ENCODE measurements around the gene EEFSEC. TPM values are rescaled to one million over a fixed set of nuclear protein-coding genes. Genes with fewer than 3 reads are reported as not detected.

EEFSEC gene
- total RNA-seq, 1 experiment from 2014 or later: 37.7 TPM

- BruUV-seq (replicated peaks): no TSS peak
- CTCF ChIA-PET: interaction anchor here (0.6 kb wide), 1 partner anchor 148 kb away, joined by 4 read pairs; no protein-coding TSS in a partner anchor
- Mint-ChIP-seq H3K9me3 (ENCODE audit: low read depth, unreplicated experiment) (peaks cover 9% of the 10 kb centered on the region), H3K4me1 (ENCODE audit: low read depth, unreplicated experiment) (no peaks in the 10 kb centered on the region), H3K4me3 (ENCODE audit: low read depth, unreplicated experiment) (no peak overlapping the region), H3K27me3 (ENCODE audit: unreplicated experiment) (no peaks in the 10 kb centered on the region), H3K27ac (ENCODE audit: unreplicated experiment) (no peak overlapping the region), H3K36me3 (ENCODE audit: insufficient read depth, unreplicated experiment) (peaks cover 5% of the 10 kb centered on the region)
- no peak for DNase-seq
- no peak for TF ChIP-seq CTCF (IDR thresholded peaks at IDR 0.05; ENCODE audit: unreplicated experiment)
- intact Hi-C loops (cut with micrococcal nuclease; ENCODE audit: unreplicated experiment): no loop called here
Measured at GRCh38 chr3:128257632-128258031, 104.4 kb downstream of the EEFSEC start.

GRCh38 chr3:128260275-128260674, 107.0 kb downstream of the EEFSEC start:
- Mint-ChIP-seq H3K36me3 (ENCODE audit: insufficient read depth, unreplicated experiment) (peaks cover 5% of the 10 kb centered on the region), H3K27ac (ENCODE audit: unreplicated experiment) (no peak overlapping the region), H3K4me3 (ENCODE audit: low read depth, unreplicated experiment) (no peak overlapping the region), H3K9me3 (ENCODE audit: low read depth, unreplicated experiment) (peaks cover 9% of the 10 kb centered on the region), H3K27me3 (ENCODE audit: unreplicated experiment) (no peaks in the 10 kb centered on the region), H3K4me1 (ENCODE audit: low read depth, unreplicated experiment) (no peaks in the 10 kb centered on the region)
- DNase-seq: no peak
- intact Hi-C loops (cut with micrococcal nuclease; ENCODE audit: unreplicated experiment): no loop called here
- no peak for TF ChIP-seq CTCF (IDR thresholded peaks at IDR 0.05; ENCODE audit: unreplicated experiment)
- CTCF ChIA-PET: no interaction called here
- BruUV-seq (replicated peaks): no TSS peak

GRCh38 chr3:128262457-128262856, 109.2 kb downstream of the EEFSEC start:
- H3K4me3 Mint-ChIP-seq (ENCODE audit: low read depth, unreplicated experiment): no peak overlapping the region
- no peak overlapping the region for H3K27ac Mint-ChIP-seq (ENCODE audit: unreplicated experiment)
- H3K4me1 Mint-ChIP-seq (ENCODE audit: low read depth, unreplicated experiment): peaks cover 15% of the 10 kb centered on the region
- BruUV-seq (replicated peaks): no TSS peak
- no peaks in the 10 kb centered on the region for H3K27me3 Mint-ChIP-seq (ENCODE audit: unreplicated experiment)
- TF ChIP-seq CTCF (IDR thresholded peaks at IDR 0.05; ENCODE audit: unreplicated experiment): no peak
- H3K36me3 Mint-ChIP-seq (ENCODE audit: insufficient read depth, unreplicated experiment): peaks cover 5% of the 10 kb centered on the region
- H3K9me3 Mint-ChIP-seq (ENCODE audit: low read depth, unreplicated experiment): peaks cover 9% of the 10 kb centered on the region
- intact Hi-C loops (cut with micrococcal nuclease; ENCODE audit: unreplicated experiment): no loop called here
- DNase-seq: no peak
- CTCF ChIA-PET: no interaction called here

GRCh38 chr3:128263118-128263517, 109.8 kb downstream of the EEFSEC start:
- CTCF ChIA-PET: no interaction called here
- Mint-ChIP-seq H3K4me3 (ENCODE audit: low read depth, unreplicated experiment) (no peak overlapping the region), H3K9me3 (ENCODE audit: low read depth, unreplicated experiment) (peaks cover 9% of the 10 kb centered on the region), H3K27me3 (ENCODE audit: unreplicated experiment) (no peaks in the 10 kb centered on the region), H3K27ac (ENCODE audit: unreplicated experiment) (no peak overlapping the region), H3K36me3 (ENCODE audit: insufficient read depth, unreplicated experiment) (peaks cover 5% of the 10 kb centered on the region), H3K4me1 (ENCODE audit: low read depth, unreplicated experiment) (peaks cover 15% of the 10 kb centered on the region)
- intact Hi-C loops (cut with micrococcal nuclease; ENCODE audit: unreplicated experiment): no loop called here
- no TSS peak for BruUV-seq (replicated peaks)
- DNase-seq: no peak
- no peak for TF ChIP-seq CTCF (IDR thresholded peaks at IDR 0.05; ENCODE audit: unreplicated experiment)

Measured in Calu3 (cell line).